GM12873 (cell line): Measurements from ENCODE around the gene LMAN1L.
A peak's percentile ranks its signal among the peaks of the same experiment; 100 is the strongest.

Source experiments
- TF ChIP-seq, protein P1 (sequence below): IDR thresholded peaks from 2 replicates; pipeline ENCODE4 v1.5.1; 2012; ENCODE audit warnings: low read depth, mild to moderate bottlenecking, moderate library complexity, low read length, control low read depth; ENCODE audit not compliant: insufficient read depth; ENCODE audit errors: missing control alignments

Gene LMAN1L

DNA sequence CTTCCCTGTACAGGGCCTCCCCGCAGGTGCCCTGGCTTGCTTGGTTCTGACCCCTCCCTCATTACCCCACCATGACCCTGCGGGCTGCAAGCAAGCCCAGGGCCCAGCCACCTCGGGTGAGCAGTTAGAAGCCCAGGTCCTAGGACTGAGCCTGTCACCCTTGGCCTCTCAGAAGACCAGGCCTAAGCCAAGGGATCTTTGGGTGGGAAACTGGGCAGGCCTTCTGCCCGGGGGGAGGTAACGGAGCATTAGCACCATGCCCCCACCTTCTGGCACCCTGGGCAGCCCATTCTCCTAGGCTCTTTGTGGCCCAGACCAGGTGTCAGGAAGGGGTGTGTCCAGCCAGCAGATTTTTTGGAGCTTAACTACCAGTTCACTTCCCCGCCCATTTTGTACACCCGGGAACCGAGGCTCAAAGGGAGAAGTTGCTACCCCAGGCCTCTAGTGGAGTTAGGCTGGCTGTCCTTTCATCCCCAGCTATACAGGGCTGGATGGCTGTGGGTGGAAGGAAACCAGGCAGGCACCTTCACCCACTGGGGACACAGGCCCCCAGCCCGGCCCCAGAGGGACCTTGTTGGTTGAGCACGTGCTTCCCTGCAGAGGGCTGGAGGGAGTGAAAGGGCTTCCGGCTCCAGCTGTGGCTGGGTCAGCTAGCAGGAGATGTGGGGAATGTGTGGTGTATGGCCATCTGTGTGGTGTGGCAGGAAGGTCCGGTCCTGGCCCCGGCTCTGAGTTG, 29.4 kb upstream of the LMAN1L start:
- TF ChIP-seq, protein P1, sequence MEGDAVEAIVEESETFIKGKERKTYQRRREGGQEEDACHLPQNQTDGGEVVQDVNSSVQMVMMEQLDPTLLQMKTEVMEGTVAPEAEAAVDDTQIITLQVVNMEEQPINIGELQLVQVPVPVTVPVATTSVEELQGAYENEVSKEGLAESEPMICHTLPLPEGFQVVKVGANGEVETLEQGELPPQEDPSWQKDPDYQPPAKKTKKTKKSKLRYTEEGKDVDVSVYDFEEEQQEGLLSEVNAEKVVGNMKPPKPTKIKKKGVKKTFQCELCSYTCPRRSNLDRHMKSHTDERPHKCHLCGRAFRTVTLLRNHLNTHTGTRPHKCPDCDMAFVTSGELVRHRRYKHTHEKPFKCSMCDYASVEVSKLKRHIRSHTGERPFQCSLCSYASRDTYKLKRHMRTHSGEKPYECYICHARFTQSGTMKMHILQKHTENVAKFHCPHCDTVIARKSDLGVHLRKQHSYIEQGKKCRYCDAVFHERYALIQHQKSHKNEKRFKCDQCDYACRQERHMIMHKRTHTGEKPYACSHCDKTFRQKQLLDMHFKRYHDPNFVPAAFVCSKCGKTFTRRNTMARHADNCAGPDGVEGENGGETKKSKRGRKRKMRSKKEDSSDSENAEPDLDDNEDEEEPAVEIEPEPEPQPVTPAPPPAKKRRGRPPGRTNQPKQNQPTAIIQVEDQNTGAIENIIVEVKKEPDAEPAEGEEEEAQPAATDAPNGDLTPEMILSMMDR, result no peak

- TF ChIP-seq, protein P1, result no peak
Measured at GRCh38 chr15:74783808-74784175, 28.8 kb upstream of the LMAN1L start.

GRCh38 chr15:74784426-74785193, 28.0 kb upstream of the LMAN1L start:
- TF ChIP-seq, protein P1, result peak; percentile 27

- TF ChIP-seq, protein P1, result peak; percentile 14
Measured at GRCh38 chr15:74785194-74786032, 27.2 kb upstream of the LMAN1L start.

GRCh38 chr15:74786551-74787165, 26.0 kb upstream of the LMAN1L start:
- TF ChIP-seq, protein P1, result no peak

DNA sequence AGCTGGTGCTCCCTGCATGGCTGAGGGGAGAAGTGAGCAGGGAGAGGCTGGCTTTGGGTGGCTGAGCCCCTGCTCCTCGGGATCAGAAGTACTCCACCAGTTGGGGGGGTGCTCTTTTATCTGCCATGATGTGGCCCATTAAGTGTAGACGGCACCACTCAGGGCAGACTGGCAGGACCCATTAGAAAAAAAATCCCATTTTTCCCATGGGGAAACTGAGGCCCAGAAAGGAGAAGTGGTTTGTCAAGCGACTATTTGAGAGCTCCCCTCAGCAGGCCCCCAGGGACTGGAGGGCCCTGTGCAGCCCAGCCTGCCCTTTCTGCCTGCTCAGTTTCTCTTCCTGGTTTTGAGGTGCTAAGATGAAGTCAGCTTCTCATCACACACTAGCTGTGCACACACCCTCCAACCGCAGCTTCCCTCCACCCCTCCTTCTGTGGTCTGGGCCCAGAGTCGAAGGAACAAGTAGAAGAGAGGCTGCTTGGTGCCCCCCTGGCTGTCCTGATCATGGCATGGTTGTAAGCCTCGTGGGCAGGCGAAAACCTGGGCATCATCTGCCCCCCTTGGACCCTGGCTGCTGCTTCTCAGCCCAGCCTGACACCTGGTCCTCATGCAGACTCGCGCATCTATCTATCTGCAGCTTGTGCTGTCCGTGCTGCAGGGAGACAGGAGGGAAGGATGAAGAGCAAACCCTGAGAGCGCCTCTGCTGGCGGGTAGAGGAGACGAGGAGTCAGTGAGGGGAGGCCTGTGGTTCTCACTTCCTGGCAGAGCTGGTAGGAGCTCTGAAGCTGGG, 25.2 kb upstream of the LMAN1L start:
- TF ChIP-seq, protein P1, result peak; percentile 92
